ENCODE results near the gene COA7. TPM values are rescaled to one million over a fixed set of nuclear protein-coding genes. Genes with fewer than 3 reads are reported as not detected.

COA7 gene
- total and polyA plus RNA-seq, 10 of the 15 experiments (the other 5 are each of a cell fraction or from before 2014, with no cell fraction given): 7.5 to 20.2 (median 15.4) TPM

- TF ChIP-seq ZBTB40 (IDR thresholded peaks at IDR 0.05; ENCODE audit: borderline replicate concordance) (no peak), POLR2AphosphoS2 (IDR thresholded peaks at IDR 0.05; ENCODE audit: low read depth, low read length) (no peak)
These were observed 10.9 kb upstream of the COA7 start (continued) for GRCh38 chr1:52709016-52709415.

GRCh38 chr1:52707927-52708655 lies 9.9 kb upstream of the COA7 start:
- TF ChIP-seq GABPA (IDR thresholded peaks at IDR 0.05; ENCODE audit: low read depth) (no peak), RCOR1 (conservative IDR thresholded peaks at IDR 0.05; ENCODE audit: low read depth, low read length) (no peak), IKZF1 (conservative IDR thresholded peaks at IDR 0.05) (no peak)
- Histone ChIP-seq H3K4me3 (no peak overlapping the region), H3K4me1 (ENCODE audit: control insufficient read depth, insufficient read depth, low read length) (peaks cover 6% of the 10 kb centered on the region; the same call in 1 of the 2 replicates), H4K20me1 (ENCODE audit: control insufficient read depth, insufficient read depth) (no peaks in the 10 kb centered on the region), H3K36me3 (ENCODE audit: control insufficient read depth in 2 of 2, insufficient read depth in 2 of 2, low read length in 1 of 2) (no peaks in the 10 kb centered on the region), H3K79me2 (ENCODE audit: control insufficient read depth, insufficient read depth, low read length) (no peaks in the 10 kb centered on the region), H3K4me2 (ENCODE audit: control insufficient read depth, insufficient read depth) (no peak overlapping the region), H3K27ac (ENCODE audit: control insufficient read depth, insufficient read depth) (no peak overlapping the region), H3K9me3 (replicated peaks; ENCODE audit: control insufficient read depth, insufficient read depth, low read length) (no peaks in the 10 kb centered on the region), H3K27me3 (replicated peaks in 1 of 2; ENCODE audit: control insufficient read depth in 2 of 2, insufficient read depth in 2 of 2, low read length in 1 of 2) (no peaks in the 10 kb centered on the region), H3K9ac (ENCODE audit: control insufficient read depth, insufficient read depth, low read length) (no peak overlapping the region), H2AFZ (ENCODE audit: control insufficient read depth, low read depth, low read length) (0 out of 2 replicates have a peak overlapping the region, but pooled peaks have one; percentile 4)
- no peak for ATAC-seq
- intact Hi-C loops (cut with micrococcal nuclease; ENCODE audit: unreplicated experiment) (no loop called here), in situ Hi-C loops (cut with MboI) (no loop called here)
- no peak for FAIRE-seq
- POLR2A ChIA-PET: no interaction called here
- RAD21 ChIA-PET (ENCODE audit: unreplicated experiment): no interaction called here
- BruUV-seq (replicated peaks): no TSS peak
- WGBS (ENCODE audit: insufficient coverage, insufficient replicate concordance, low lambda C conversion rate, missing lambda C conversion rate): 14% methylated on average over 5 of the region's 5 CpGs
- SMC1A ChIA-PET (ENCODE audit: uncharacterized antibody, unreplicated experiment): no interaction called here
- CTCF ChIA-PET: no interaction called here
- no peak for DNase-seq (ENCODE audit: low read depth, low spot score)
